HG03175 (cell line): Measurements from ENCODE around the gene ZFP36L2.
"Not testable (repeated sequence)": the region's sequence is repeated elsewhere in the genome, so short reads cannot be mapped to it uniquely, and the experiment has no call there.

ENCODE experiments used
- ATAC-seq: cut with Tn5 transposase; IDR thresholded peaks from one replicate; pipeline ENCODE4 v1.9.1; 2021; ENCODE audit warnings: mild to moderate bottlenecking, moderate library complexity; ENCODE audit not compliant: unreplicated experiment

Gene ZFP36L2

DNA sequence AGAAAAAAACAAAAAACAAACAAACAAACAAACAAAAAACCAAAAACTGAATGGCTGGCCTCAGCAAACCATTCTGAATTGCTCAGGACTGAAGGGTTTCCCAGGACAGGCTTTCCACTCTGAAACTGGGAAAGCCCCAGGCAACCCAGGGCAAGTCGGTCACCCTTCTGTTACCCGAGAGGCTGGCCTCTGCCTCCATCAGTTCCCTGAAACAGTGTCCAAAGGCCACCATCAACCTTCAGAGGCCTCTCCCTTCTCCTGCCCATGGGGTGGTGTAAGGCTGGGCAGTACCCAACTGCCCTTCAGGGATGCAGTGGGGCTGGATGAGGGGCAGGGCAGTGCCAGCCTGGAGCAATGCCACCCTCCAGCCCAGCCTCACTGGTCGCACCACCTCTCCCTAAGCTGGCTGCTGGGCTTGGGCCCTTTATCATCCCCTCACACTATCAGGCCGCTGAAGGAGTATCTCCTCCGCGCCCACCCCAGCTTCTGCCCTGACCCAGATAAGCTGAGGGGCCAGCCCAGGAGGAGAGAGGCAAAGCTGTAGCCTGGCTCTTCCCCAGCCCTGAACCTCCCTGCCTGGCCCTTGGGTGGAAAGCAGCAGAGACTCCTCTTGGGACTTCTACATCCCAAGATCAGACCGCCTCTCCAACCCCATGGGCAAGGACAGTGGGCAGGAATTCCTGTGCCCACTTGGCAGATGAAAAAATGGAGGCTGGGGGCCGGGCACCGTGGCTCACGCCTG lies 35.9 kb downstream of the ZFP36L2 start:
- no peak for ATAC-seq

DNA sequence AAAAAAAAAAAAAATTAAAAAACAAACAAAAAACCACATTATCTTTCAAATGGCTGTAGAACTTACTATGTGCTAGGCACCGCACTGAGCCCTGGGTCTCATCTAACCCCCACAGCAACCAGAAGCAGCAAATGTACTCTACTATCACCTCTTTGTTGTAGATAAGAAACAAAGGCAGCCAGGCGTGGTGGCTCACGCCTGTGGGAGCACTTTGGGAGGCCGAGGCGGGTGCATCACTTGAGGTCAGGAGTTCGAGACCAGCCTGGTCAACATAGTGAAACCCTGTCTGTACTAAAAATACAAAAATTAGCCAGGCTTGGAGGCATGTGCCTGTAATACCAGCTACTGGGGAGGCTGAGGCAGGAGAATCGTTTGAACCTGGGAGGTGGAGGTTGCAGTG lies 36.5 kb downstream of the ZFP36L2 start:
- not testable (repeated sequence) for ATAC-seq

DNA sequence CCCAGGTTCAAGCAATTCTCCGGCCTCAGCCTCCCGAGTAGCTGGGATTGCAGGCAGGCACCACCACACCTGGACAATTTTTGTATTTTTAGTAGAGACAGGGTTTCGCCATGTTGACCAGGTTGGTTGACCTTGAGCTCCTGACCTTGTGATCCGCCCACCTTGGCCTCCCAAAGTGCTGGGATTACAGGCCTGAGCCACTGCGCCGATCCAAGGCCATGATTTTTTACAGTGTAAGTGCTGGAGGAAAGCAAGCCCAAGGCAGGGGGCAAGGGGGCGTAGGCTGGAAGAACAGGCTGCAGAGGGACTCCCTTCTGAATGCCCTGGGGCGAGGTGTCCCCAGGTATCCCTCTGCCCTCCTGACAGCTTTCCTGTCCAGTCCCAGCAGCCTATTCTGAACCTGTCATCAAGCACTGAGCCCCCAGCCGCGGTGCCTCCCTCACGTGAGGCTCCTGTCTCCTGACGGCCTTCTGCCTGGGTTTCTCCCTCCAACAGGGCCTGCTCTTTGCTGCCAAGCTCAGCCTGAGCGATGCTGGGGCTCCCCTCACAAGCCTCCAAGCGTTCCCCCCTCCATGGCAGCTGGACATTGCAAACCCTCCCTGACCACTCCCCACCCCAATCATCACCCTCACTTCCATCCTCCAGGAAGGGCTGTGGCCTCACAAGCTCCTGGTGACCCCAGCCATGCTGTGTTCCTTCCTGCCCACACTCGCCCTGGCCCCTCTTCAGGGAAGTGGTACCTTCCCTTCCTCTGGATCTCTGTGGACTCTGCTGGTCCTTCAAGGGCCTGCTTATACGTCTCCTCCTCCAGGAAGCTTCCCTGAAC lies 37.6 kb downstream of the ZFP36L2 start:
- no peak for ATAC-seq

DNA sequence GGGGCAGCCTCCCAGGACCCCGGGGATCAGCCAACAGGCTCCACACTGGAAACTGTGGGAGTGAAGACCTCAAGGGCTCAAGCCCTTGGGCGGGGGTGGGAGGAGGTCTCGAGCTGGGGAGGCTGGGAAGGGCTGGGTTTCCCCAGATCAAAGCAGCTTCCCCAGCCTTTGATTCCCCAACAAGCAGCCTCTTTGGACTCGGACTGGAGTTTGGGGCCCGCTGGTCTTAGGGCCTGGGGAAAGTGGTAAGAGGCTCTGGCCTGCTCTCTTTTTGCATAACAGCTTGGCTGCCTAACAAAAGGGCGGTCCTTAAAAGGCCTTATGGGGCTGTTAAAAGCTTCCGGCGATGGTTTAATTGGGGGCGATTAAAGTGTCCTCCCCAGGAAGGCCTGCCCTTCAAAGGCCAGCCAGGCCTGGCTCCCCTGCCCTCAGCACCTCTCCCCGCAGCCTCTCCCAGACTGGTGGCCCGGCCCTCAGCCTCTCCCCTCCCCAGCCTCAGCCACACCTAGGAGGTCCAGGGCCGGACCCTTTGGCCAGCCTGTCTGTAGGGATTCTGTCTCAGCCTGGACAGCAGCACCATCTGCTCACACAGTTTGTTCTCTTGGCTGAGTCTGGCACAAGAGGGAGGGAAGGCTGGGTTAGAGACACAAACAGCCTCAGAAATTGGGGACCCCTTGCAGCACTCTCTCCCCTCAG lies 39.6 kb downstream of the ZFP36L2 start:
- ATAC-seq: no peak

DNA sequence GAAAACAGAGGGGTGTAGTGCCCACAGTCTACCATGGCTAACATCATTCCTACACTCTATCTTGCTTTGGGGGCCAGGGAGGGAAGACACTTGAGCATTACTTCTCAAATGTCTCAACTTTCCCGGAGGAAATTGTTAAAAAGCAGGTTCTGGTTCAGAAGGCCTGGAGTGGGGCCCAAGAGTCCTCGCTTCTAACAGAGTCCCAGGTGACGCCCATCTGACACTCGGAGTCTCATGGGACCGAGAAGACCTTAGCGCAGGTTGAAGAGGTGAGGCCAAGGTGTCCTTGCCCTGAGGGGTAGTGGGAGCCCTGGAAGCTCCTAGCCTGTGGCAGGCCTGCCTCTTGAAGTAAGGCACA lies 40.1 kb downstream of the ZFP36L2 start:
- ATAC-seq: no peak

- ATAC-seq: no peak
Measured at GRCh38 chr2:43185146-43185545, 41.3 kb downstream of the ZFP36L2 start.

DNA sequence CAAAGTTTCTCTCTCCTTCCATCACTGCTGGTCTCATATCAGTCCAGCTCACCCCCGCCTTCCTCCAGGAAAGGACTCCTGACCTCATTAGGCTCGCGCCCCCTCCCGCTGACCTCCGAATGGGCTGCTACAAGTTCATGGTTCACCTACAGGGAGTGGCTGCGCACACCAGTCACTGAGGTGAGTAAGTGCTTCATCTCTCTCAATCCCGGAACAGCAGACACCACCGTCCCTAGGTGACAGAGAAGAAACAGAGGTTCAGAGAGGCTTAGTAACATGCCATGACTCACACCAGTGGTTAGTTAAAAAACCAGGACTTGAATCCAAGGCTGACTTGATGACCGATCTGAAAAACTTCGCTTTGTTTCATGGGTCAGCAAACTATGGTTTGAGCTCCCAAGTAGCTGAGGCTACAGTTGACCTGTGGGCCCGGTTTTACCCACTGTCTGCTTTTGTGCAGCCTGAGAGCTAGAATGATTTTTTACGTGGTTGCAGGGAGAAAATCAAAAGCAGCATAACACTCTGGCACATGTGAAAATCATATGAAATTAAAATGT lies 42.0 kb downstream of the ZFP36L2 start:
- ATAC-seq: no peak

DNA sequence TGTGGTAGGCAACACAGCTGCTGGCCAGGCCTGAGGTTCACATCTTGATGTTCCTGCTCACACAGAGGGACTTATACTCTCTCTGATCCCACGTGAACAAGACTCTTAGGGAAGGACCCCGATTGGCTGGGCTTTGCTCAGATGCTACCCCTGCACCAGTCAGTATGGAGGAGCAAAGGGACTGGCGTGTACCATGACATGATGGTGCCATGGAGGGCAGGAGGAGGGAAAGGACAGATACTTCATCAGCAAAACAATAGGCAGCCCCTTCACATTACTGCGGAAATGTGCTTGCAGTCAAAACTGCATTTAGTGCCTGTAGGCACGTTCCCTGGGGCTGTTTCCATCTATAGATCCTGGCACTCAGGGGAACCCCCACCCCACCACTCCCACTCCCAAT lies 42.7 kb downstream of the ZFP36L2 start:
- ATAC-seq: no peak

DNA sequence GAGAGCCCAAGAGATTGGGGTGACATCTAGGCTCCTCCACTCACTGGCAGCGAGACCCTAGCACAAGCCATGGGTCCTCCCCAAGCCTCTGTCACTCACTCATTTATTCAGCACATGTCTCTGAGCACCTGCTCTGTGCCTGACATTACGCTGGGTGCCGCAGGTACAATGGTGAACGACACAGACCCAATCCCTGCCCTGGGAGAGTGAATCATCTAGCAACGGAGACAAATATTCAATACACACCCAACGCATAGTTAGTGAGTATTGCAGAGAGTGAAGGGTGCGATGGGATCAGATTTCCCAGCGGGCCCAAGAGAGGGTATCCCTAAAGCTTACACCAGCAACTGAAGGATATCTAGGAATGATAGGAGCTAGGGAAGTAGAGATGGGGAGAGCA lies 45.5 kb downstream of the ZFP36L2 start:
- no peak for ATAC-seq

GRCh38 chr2:43179942-43180341 lies 46.5 kb downstream of the ZFP36L2 start:
- no peak for ATAC-seq

- ATAC-seq: no peak
Measured at GRCh38 chr2:43178602-43179542, 47.5 kb downstream of the ZFP36L2 start.

DNA sequence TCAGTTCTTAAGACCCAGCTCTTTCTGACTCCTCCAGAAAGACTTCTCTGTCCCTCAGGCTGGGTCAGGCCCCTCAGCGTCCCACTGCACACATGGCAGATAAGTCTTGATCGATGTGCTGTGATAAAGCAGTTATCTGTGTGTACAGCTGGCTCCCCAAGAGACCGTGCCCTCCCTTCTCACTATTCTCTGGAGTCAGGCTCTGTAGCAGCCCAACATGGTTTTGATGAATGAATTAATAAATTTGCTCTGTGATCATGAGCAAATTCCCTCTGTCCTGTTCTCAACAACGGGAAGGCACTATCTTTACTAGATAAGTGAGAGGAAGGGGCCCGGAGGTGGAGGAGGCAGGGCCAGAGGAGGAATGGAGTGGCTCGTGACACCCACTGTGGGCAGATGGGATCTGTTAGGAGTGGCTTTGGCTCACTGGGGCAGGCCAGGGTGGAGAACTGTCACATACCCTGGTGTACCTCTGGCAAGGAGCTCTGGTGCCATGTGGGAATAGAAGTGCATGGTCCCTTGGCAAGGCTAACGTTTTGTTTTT lies 48.3 kb downstream of the ZFP36L2 start:
- no peak for ATAC-seq

GRCh38 chr2:43176449-43176848 lies 50.0 kb downstream of the ZFP36L2 start:
- ATAC-seq: no peak

DNA sequence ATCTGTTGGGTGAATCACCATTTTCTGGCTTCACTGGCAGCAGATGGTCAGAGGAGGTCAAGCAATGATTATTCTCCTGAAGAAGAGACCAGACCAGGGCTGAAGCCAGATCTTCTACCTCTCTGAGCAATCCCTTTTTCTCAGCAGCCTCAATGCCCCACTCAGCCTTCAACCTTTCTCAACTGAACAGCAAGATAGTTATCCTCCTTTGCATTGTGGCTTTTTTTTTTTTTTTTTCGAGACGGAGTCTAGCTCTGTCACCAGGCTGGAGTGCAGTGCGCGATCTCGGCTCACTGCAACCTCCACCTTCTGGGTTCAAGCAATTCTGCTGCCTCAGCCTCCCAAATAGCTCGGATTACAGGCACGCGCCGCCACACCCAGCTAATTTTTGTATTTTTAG lies 50.5 kb downstream of the ZFP36L2 start:
- ATAC-seq: no peak

GRCh38 chr2:43175020-43175441 lies 51.4 kb downstream of the ZFP36L2 start:
- ATAC-seq: no peak

- ATAC-seq: peak; percentile 85
Measured at GRCh38 chr2:43174368-43174916, 52.0 kb downstream of the ZFP36L2 start.
